MCF 10A (cell line): ENCODE measurements around the gene IL17D. TPM values are rescaled to one million over a fixed set of nuclear protein-coding genes. Genes with fewer than 3 reads are reported as not detected.

Source experiments
- BruUV-seq: library from RNA; stranded (reverse); fragments of 400-500 nt; replicated peaks from 2 replicates; lab custom pipeline; 2021; lab: Mats Ljungman, UMichigan
- CTCF ChIA-PET: fragments of 300-600 bp; sonication (Branson Sonifier 250); formaldehyde crosslinking; extraction: SDS; loops from one replicate; lab custom pipeline; 2021; ENCODE audit warnings: antibody characterized with exemption, inconsistent platforms; lab: Yijun Ruan, JAX
- POLR2A ChIA-PET: fragments of 300-600, 350-650 bp; sonication (Branson Sonifier 250); formaldehyde crosslinking; extraction: SDS; loops from one replicate; lab custom pipeline; 2020; ENCODE audit warnings: antibody characterized with exemption, inconsistent platforms; lab: Yijun Ruan, JAX
- DNase-seq: peaks from one replicate; pipeline ENCODE4 v3.0.0-alpha.2; 2018; ENCODE audit not compliant: unreplicated experiment
- H3K27ac Mint-ChIP-seq: one replicate; pipeline ENCODE4 v1.8.0; 2022; ENCODE audit warnings: mild to moderate bottlenecking, low read depth, mixed read lengths; ENCODE audit not compliant: unreplicated experiment
- H3K27me3 Mint-ChIP-seq: one replicate; pipeline ENCODE4 v1.8.0; 2022; ENCODE audit warnings: mixed read lengths; ENCODE audit not compliant: insufficient read depth, unreplicated experiment
- H3K36me3 Mint-ChIP-seq: one replicate; pipeline ENCODE4 v1.8.0; 2022; ENCODE audit warnings: mild to moderate bottlenecking, moderate library complexity, mixed read lengths; ENCODE audit not compliant: insufficient read depth, unreplicated experiment
- H3K4me1 Mint-ChIP-seq: one replicate; pipeline ENCODE4 v1.8.0; 2022; ENCODE audit warnings: mixed read lengths; ENCODE audit not compliant: insufficient read depth, unreplicated experiment
- H3K4me3 Mint-ChIP-seq: one replicate; pipeline ENCODE4 v1.8.0; 2022; ENCODE audit warnings: mild to moderate bottlenecking, moderate library complexity, mixed read lengths; ENCODE audit not compliant: unreplicated experiment
- H3K9me3 Mint-ChIP-seq: one replicate; pipeline ENCODE4 v1.8.0; 2022; ENCODE audit warnings: mixed read lengths; ENCODE audit not compliant: unreplicated experiment
- CTCF ChIP-seq: fragments of 200-600 bp; IDR thresholded peaks from one replicate; pipeline ENCODE4 v1.8.0; 2022; ENCODE audit warnings: antibody characterized with exemption, mild to moderate bottlenecking; ENCODE audit not compliant: unreplicated experiment
- intact Hi-C: fragments of 100-400 bp; cut with micrococcal nuclease; formaldehyde crosslinking; loops from 2 replicates; pipeline ENCODE4 v1.14.1; 2022
- total RNA-seq: library from RNA; stranded (reverse); gene quantifications from 2 replicates; pipeline ENCODE4 v1.2.3, GENCODE V29; 2022

The IL17D gene
- total RNA-seq, 1 experiment from 2014 or later: 0.54 TPM

GRCh38 chr13:20708216-20708615, 4.7 kb downstream of the IL17D start:
- no TSS peak for BruUV-seq
- POLR2A ChIA-PET: interaction anchor here (0.6 kb wide), 1 partner anchor 15 kb away, joined by 3 read pairs; no protein-coding TSS in a partner anchor
- Mint-ChIP-seq H3K27me3 (no peaks in the 10 kb centered on the region), H3K36me3 (no peaks in the 10 kb centered on the region), H3K4me1 (peaks cover 15% of the 10 kb centered on the region), H3K4me3 (no peak overlapping the region), H3K9me3 (no peaks in the 10 kb centered on the region), H3K27ac (no peak overlapping the region)
- no peak for DNase-seq
- intact Hi-C loops: loop anchor here (2.0 to 10.0 kb wide), 2 partner anchors 183 to 213 kb away; partner anchors contain the start of gene CRYL1
- TF ChIP-seq CTCF: no peak
- CTCF ChIA-PET: interaction anchor here (0.6 to 1.1 kb wide), 4 partner anchors 31 to 832 kb away, joined by 3 to 4 read pairs (median 3); no protein-coding TSS in a partner anchor

GRCh38 chr13:20709369-20709768, 5.9 kb downstream of the IL17D start:
- Mint-ChIP-seq H3K4me1 (peaks cover 19% of the 10 kb centered on the region), H3K27ac (no peak overlapping the region), H3K9me3 (no peaks in the 10 kb centered on the region), H3K27me3 (no peaks in the 10 kb centered on the region), H3K36me3 (no peaks in the 10 kb centered on the region), H3K4me3 (no peak overlapping the region)
- ChIA-PET CTCF (interaction anchor here (0.6 to 7.1 kb wide), 5 partner anchors 21 to 123 kb away, joined by 3 to 60 read pairs (median 4); no protein-coding TSS in a partner anchor), POLR2A (no interaction called here)
- no peak for TF ChIP-seq CTCF
- DNase-seq: no peak
- no TSS peak for BruUV-seq
- intact Hi-C loops: loop anchor here (2.0 to 10.0 kb wide), 2 partner anchors 185 to 215 kb away; partner anchors contain the start of gene CRYL1

GRCh38 chr13:20709782-20710181, 6.3 kb downstream of the IL17D start:
- Mint-ChIP-seq H3K9me3 (no peaks in the 10 kb centered on the region), H3K27me3 (no peaks in the 10 kb centered on the region), H3K4me1 (peaks cover 19% of the 10 kb centered on the region), H3K27ac (no peak overlapping the region), H3K4me3 (no peak overlapping the region), H3K36me3 (no peaks in the 10 kb centered on the region)
- intact Hi-C loops: loop anchor here (2.0 to 10.0 kb wide), 3 partner anchors 185 to 527 kb away; partner anchors contain the start of gene CRYL1
- CTCF ChIA-PET: interaction anchor here (0.8 to 7.1 kb wide), 2 partner anchors 105 to 118 kb away, joined by 3 to 60 read pairs; no protein-coding TSS in a partner anchor
- POLR2A ChIA-PET: interaction anchor here (0.8 kb wide), 1 partner anchor 184 kb away, joined by 3 read pairs; the partner anchor contains the start of gene CRYL1
- TF ChIP-seq CTCF: no peak
- BruUV-seq: no TSS peak
- DNase-seq: peak; percentile 18

GRCh38 chr13:20711301-20712044, 8.0 kb downstream of the IL17D start:
- Mint-ChIP-seq H3K9me3 (no peaks in the 10 kb centered on the region), H3K36me3 (no peaks in the 10 kb centered on the region), H3K4me1 (peaks cover 19% of the 10 kb centered on the region), H3K27ac (no peak overlapping the region), H3K4me3 (no peak overlapping the region), H3K27me3 (no peaks in the 10 kb centered on the region)
- no peak for DNase-seq
- CTCF ChIA-PET: interaction anchor here (0.5 to 7.1 kb wide), 25 partner anchors 13 to 839 kb away, joined by 3 to 60 read pairs (median 3); partner anchors contain the start of gene EEF1AKMT1
- BruUV-seq: no TSS peak
- no peak for TF ChIP-seq CTCF
- POLR2A ChIA-PET: interaction anchor here (0.5 to 0.7 kb wide), 2 partner anchors 85 to 147 kb away, joined by 3 to 5 read pairs; no protein-coding TSS in a partner anchor
- intact Hi-C loops: loop anchor here (1.0 to 5.0 kb wide), 3 partner anchors 117 to 529 kb away; no protein-coding TSS in a partner anchor
